Naive thymus-derived CD8-positive, alpha-beta T cell (primary cell): ENCODE results near the gene LRRC1. TPM values are rescaled to one million over a fixed set of nuclear protein-coding genes. Genes with fewer than 3 reads are reported as not detected.

Source experiments
- ATAC-seq, 2 donors: fragments of 150-1000 bp; cut with Tn5 transposase in 1 of 2; sonication (Bioruptor Pico), chemical (Tn5 transposase) in 1 of 2; 1 replicate in 1 of 2; 2 replicates in 1 of 2; pipeline ENCODE4 v1.10.0; 2021; ENCODE audit warnings: mild to moderate bottlenecking in 2 of 2, moderate library complexity in 2 of 2
- POLR2A ChIA-PET: fragments of 350-600 bp; sonication (Branson Sonifier 250); formaldehyde crosslinking; loops from one replicate; lab custom pipeline; 2021; ENCODE audit warnings: antibody characterized with exemption; lab: Charles Lee
- DNase-seq, 10 donors: peaks; one replicate each; pipeline versions ENCODE4 v3.0.0 to v3.0.0-alpha.2; 2020 to 2022
- H3K27ac Mint-ChIP-seq, 10 donors: one replicate each; pipeline ENCODE4 v1.8.0; 2020 to 2022; ENCODE audit warnings: mild to moderate bottlenecking in 10 of 10, mixed read lengths in 10 of 10, moderate library complexity in 4 of 10, inconsistent platforms in 1 of 10
- H3K27me3 Mint-ChIP-seq, 5 donors: one replicate each; pipeline ENCODE4 v1.8.0; 2021 to 2022; ENCODE audit warnings: mixed read lengths in 5 of 5
- H3K36me3 Mint-ChIP-seq, 3 donors: one replicate each; pipeline ENCODE4 v1.8.0; 2020 to 2022; ENCODE audit warnings: mixed read lengths in 3 of 3, mild to moderate bottlenecking in 2 of 3, inconsistent platforms in 1 of 3
- H3K4me1 Mint-ChIP-seq, 4 donors: one replicate each; pipeline ENCODE4 v1.8.0; 2021 to 2022; ENCODE audit warnings: mixed read lengths in 4 of 4
- H3K4me3 Mint-ChIP-seq, 10 donors: one replicate each; pipeline ENCODE4 v1.8.0; 2020 to 2022; ENCODE audit warnings: mild to moderate bottlenecking in 10 of 10, mixed read lengths in 10 of 10, moderate library complexity in 6 of 10, inconsistent platforms in 1 of 10
- H3K9me3 Mint-ChIP-seq, 9 donors: one replicate each; pipeline ENCODE4 v1.8.0; 2020 to 2022; ENCODE audit warnings: mixed read lengths in 9 of 9, mild to moderate bottlenecking in 3 of 9, inconsistent platforms in 1 of 9, moderate library complexity in 1 of 9
- polyA plus RNA-seq, 3 donors: library from polyadenylated mRNA; unstranded; fragments of 300-500 nt; fragmentation: Illumina TruSeq; gene quantifications; one replicate each; pipeline ENCODE4 v1.2.3, GENCODE V29; 2021
- total RNA-seq, 8 experiments: library from RNA in 2 of 8; stranded (reverse) in 2 of 8; gene quantifications; one replicate each; pipeline ENCODE4 v1.2.3 and lab custom pipeline; 2021 to 2026

The LRRC1 gene
- total and polyA plus RNA-seq, 5 experiments from 2014 or later = 0.73 to 3.8 (median 1.7) TPM

GRCh38 chr6:53929041-53929820 lies 134.4 kb downstream of the LRRC1 start:
- Mint-ChIP-seq H3K27me3 (no peaks in the 10 kb centered on the region), H3K36me3 (no peaks in the 10 kb centered on the region), H3K27ac (no peak overlapping the region), H3K9me3 (no peaks in the 10 kb centered on the region), H3K4me1 (no peaks in the 10 kb centered on the region), H3K4me3 (no peak overlapping the region)
- POLR2A ChIA-PET = no interaction called here
- DNase-seq (no peak), ATAC-seq (no peak)

GRCh38 chr6:53929821-53930120 lies 135.0 kb downstream of the LRRC1 start:
- no peak overlapping the region for H3K4me3 Mint-ChIP-seq
- H3K27ac Mint-ChIP-seq = no peak overlapping the region
- DNase-seq (no peak), ATAC-seq (no peak)
- POLR2A ChIA-PET = no interaction called here
- no peaks in the 10 kb centered on the region for H3K36me3 Mint-ChIP-seq
- no peaks in the 10 kb centered on the region for H3K27me3 Mint-ChIP-seq
- H3K4me1 Mint-ChIP-seq = no peaks in the 10 kb centered on the region
- H3K9me3 Mint-ChIP-seq = no peaks in the 10 kb centered on the region

- Mint-ChIP-seq H3K27me3 (no peaks in the 10 kb centered on the region), H3K4me3 (no peak overlapping the region)
These were observed 135.5 kb downstream of the LRRC1 start for GRCh38 chr6:53930330-53930729.

DNA sequence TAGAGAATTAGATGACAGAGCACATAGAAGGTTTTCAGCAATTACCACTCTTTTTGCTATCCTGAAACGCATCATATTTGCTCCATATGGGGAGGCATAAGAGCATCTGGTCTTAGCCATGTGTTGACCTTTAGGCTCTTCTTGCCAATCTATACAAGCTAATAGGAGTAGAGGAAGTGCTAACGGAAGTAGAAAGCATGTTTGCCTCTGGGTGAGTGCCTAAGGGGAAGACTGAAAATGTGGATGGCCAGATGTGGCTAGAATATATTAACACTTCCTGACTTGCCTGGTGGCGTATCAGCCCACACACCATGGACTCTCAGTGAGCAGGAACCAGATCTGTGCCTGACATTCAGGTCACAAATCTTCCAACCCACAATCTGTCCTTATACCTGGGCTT lies 136.3 kb downstream of the LRRC1 start:
- no peak overlapping the region for H3K27ac Mint-ChIP-seq
- H3K9me3 Mint-ChIP-seq = no peaks in the 10 kb centered on the region

More at GRCh38 chr6:53930330-53930729, 135.5 kb downstream of the LRRC1 start:
- DNase-seq (no peak), ATAC-seq (no peak)
- Mint-ChIP-seq H3K36me3 (no peaks in the 10 kb centered on the region), H3K27ac (no peak overlapping the region), H3K9me3 (no peaks in the 10 kb centered on the region), H3K4me1 (no peaks in the 10 kb centered on the region)
- POLR2A ChIA-PET = interaction anchor here (0.8 kb wide), 1 partner anchor 13 kb away, joined by 3 read pairs; no protein-coding TSS in a partner anchor

GRCh38 chr6:53932516-53932915 lies 137.7 kb downstream of the LRRC1 start:
- Mint-ChIP-seq H3K36me3 (no peaks in the 10 kb centered on the region), H3K4me3 (no peak overlapping the region), H3K27ac (no peak overlapping the region), H3K27me3 (peaks cover 0 to 2% (median 0%) of the 10 kb centered on the region in 5 donors), H3K4me1 (no peaks in the 10 kb centered on the region), H3K9me3 (no peaks in the 10 kb centered on the region)
- no peak for DNase-seq
- no peak for ATAC-seq
- POLR2A ChIA-PET = no interaction called here

More for the DNA sequence above, 136.3 kb downstream of the LRRC1 start:
- ATAC-seq (no peak), DNase-seq (no peak)
- Mint-ChIP-seq H3K27me3 (no peaks in the 10 kb centered on the region), H3K4me1 (no peaks in the 10 kb centered on the region), H3K36me3 (no peaks in the 10 kb centered on the region), H3K4me3 (no peak overlapping the region)
- POLR2A ChIA-PET = no interaction called here

DNA sequence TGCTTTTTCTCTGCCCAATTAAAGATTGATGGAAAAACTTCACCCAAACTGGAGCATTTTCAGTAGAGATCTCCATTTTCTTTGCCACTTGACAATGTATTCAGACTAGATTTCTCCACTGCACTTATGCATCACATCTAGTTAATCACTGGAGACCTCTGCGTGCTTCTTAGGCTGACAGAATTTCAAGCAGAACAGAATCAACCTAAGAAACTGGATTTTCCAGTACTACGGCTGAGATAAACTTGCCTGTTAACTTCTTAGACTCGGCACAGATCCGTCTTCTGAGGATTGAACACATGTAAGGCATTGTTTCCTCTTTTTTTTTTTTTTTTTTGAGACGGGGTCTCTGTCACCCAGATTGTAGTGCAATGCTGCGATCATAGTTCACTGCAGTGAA lies 139.2 kb downstream of the LRRC1 start:
- Mint-ChIP-seq H3K27ac (no peak overlapping the region), H3K36me3 (no peaks in the 10 kb centered on the region), H3K4me3 (no peak overlapping the region), H3K9me3 (no peaks in the 10 kb centered on the region), H3K27me3 (peaks cover 0 to 4% (median 0%) of the 10 kb centered on the region in 5 donors), H3K4me1 (peaks cover 0 to 1% (median 0%) of the 10 kb centered on the region in 4 donors)
- no peak for ATAC-seq
- POLR2A ChIA-PET = no interaction called here
- no peak for DNase-seq

DNA sequence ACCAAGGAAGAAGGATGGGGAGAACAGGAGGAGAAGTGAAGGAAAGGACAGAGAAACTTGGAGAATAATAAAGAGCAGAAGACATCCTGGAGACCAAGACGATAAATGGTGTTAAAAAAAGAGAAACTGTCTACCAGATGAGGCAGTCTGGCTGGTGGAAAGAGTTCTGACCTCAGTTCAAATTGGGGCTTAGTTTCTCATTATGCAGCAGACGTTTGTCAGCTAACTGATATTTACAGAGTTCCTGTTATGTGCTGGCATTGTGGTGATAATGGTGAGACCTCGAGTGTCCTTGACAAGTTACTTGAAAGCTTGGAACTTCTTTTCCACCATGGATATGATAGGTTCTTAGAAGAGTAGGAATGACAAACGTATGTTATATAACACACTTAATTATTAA lies 142.7 kb downstream of the LRRC1 start:
- H3K4me3 Mint-ChIP-seq = no peak overlapping the region
- no peaks in the 10 kb centered on the region for H3K36me3 Mint-ChIP-seq
- H3K4me1 Mint-ChIP-seq = peaks cover 0 to 1% (median 0%) of the 10 kb centered on the region in 4 donors
- POLR2A ChIA-PET = no interaction called here
- ATAC-seq (no peak), DNase-seq (no peak)
- peaks cover 0 to 4% (median 0%) of the 10 kb centered on the region in 5 donors for H3K27me3 Mint-ChIP-seq
- H3K9me3 Mint-ChIP-seq = no peaks in the 10 kb centered on the region
- H3K27ac Mint-ChIP-seq = no peak overlapping the region

GRCh38 chr6:53938810-53939209 lies 144.0 kb downstream of the LRRC1 start:
- H3K9me3 Mint-ChIP-seq = no peaks in the 10 kb centered on the region

DNA sequence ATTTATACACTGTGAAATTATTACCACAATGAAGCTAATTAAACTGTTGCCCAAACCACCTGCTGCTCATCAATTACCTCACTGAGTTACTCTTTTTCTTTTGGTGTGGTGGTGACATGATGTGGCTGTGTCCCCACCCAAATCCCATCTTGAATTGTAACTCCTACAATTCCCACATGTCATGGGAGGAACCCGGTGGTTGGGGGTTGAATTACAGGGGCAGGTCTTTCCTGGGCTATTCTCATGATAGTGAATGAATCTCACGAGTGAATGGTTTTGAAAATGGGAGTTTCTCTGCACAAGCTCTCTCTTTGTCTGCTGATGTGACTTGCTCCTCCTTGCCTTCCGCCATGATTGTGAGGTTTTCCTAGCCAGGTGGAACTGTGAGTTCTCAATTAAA lies 145.0 kb downstream of the LRRC1 start:
- Mint-ChIP-seq H3K27me3 (peaks cover 0 to 9% (median 4%) of the 10 kb centered on the region in 5 donors), H3K4me1 (peaks cover 0 to 1% (median 0%) of the 10 kb centered on the region in 4 donors), H3K4me3 (no peak overlapping the region), H3K27ac (no peak overlapping the region), H3K36me3 (no peaks in the 10 kb centered on the region), H3K9me3 (no peaks in the 10 kb centered on the region)
- ATAC-seq = no peak
- POLR2A ChIA-PET = no interaction called here
- DNase-seq = no peak

More at GRCh38 chr6:53938810-53939209, 144.0 kb downstream of the LRRC1 start:
- Mint-ChIP-seq H3K4me3 (no peak overlapping the region), H3K36me3 (no peaks in the 10 kb centered on the region), H3K4me1 (peaks cover 0 to 1% (median 0%) of the 10 kb centered on the region in 4 donors), H3K27me3 (peaks cover 0 to 9% (median 4%) of the 10 kb centered on the region in 5 donors), H3K27ac (no peak overlapping the region)
- DNase-seq (no peak), ATAC-seq (no peak)
- POLR2A ChIA-PET = no interaction called here

DNA sequence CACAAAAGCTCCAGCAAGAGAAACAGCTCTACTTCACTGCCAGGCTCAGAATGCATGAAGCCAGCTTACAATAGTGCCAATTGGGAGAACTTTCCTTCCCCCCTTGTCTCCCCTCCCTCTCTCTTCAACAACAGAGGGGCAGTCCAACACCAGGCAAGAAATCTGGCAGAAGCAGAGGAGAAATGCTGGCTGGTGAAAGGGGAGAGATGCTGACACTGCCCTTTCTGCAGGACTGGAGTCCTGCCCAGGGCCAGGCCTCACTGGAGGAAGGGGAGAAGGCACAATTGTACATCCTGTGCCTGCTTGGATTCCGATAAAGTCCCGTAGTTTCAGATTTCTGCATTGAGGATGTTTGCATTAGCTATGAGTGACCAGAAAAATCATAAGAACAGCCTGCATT lies 148.6 kb downstream of the LRRC1 start:
- H3K36me3 Mint-ChIP-seq = no peaks in the 10 kb centered on the region
- no peaks in the 10 kb centered on the region for H3K4me1 Mint-ChIP-seq
- ATAC-seq (no peak), DNase-seq (no peak)
- POLR2A ChIA-PET = interaction anchor here (0.7 kb wide), 1 partner anchor 13 kb away, joined by 3 read pairs; no protein-coding TSS in a partner anchor
- H3K27ac Mint-ChIP-seq = no peak overlapping the region
- H3K9me3 Mint-ChIP-seq = peaks cover 0 to 11% (median 3%) of the 10 kb centered on the region in 9 donors
- H3K4me3 Mint-ChIP-seq = no peak overlapping the region
- H3K27me3 Mint-ChIP-seq = peaks cover 0 to 25% (median 6%) of the 10 kb centered on the region in 5 donors

- Mint-ChIP-seq H3K4me1 (no peaks in the 10 kb centered on the region), H3K27ac (no peak overlapping the region), H3K27me3 (peaks cover 0 to 25% (median 6%) of the 10 kb centered on the region in 5 donors), H3K36me3 (no peaks in the 10 kb centered on the region), H3K9me3 (peaks cover 0 to 14% (median 4%) of the 10 kb centered on the region in 9 donors), H3K4me3 (no peak overlapping the region)
- POLR2A ChIA-PET = interaction anchor here (0.7 kb wide), 1 partner anchor 14 kb away, joined by 3 read pairs; no protein-coding TSS in a partner anchor
- no peak for DNase-seq
- no peak for ATAC-seq
These were observed 149.3 kb downstream of the LRRC1 start for GRCh38 chr6:53944091-53944490.

DNA sequence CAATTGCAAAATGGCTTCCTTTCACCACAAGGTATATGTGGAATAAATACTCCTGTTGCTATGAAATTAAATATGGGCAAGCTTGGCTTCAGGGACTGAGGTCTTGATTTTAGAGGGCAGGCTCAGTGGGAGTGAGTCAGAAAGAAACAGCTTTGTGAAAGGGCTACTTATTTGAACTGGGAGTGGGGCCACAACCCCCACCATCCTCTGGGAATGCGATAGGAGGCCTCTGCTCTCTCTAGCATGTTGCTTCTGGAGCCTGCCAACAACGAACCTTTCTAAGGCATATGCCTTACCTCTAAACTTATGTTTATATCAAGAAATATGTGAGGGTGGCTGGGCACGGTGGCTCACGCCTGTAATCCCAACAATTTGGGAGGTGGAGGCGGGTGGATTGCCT lies 149.7 kb downstream of the LRRC1 start:
- ATAC-seq (no peak), DNase-seq (no peak)
- H3K4me3 Mint-ChIP-seq = no peak overlapping the region
- H3K27me3 Mint-ChIP-seq = peaks cover 0 to 25% (median 6%) of the 10 kb centered on the region in 5 donors
- H3K27ac Mint-ChIP-seq = no peak overlapping the region
- H3K36me3 Mint-ChIP-seq = no peaks in the 10 kb centered on the region
- POLR2A ChIA-PET = no interaction called here
- peaks cover 0 to 15% (median 5%) of the 10 kb centered on the region in 9 donors for H3K9me3 Mint-ChIP-seq
- H3K4me1 Mint-ChIP-seq = no peaks in the 10 kb centered on the region

DNA sequence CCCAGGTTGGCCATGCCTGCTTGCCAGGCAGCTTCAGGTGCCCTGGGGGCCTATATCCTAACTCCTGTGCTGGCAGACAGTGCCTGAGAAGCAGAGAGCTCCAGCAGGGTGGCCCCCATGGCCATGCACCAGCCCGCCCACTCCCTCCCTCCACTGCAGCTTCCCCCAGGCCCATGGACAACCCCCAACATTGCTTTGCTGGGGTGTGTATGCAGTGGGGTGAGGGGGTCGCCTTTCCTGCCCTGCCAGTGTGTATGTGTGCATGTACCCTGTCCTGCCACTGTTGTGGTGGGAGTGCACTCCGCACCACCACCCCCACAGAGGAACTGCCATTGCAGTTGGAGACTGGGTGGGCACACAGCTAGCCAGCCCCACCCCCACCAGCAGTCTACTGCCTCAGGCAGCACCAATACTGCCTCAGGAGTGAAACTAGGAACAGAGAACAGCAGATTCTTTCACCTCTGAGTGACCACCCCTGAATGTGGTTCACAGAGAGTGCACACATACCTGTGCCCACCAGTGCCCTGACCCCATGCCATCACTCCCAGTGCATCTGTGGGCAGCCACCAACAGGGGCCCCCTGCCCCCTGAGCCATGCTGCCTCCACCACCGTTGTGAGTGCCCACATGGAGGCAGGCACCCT lies 151.1 kb downstream of the LRRC1 start:
- Mint-ChIP-seq H3K36me3 (no peaks in the 10 kb centered on the region), H3K4me3 (no peak overlapping the region), H3K27ac (no peak overlapping the region), H3K4me1 (no peaks in the 10 kb centered on the region), H3K27me3 (peaks cover 0 to 25% (median 6%) of the 10 kb centered on the region in 5 donors), H3K9me3 (peaks cover 0 to 24% (median 8%) of the 10 kb centered on the region in 9 donors)
- no peak for ATAC-seq
- no peak for DNase-seq
- POLR2A ChIA-PET = no interaction called here
